ENCODE measurements around the gene APOH. TPM values are rescaled to one million over a fixed set of nuclear protein-coding genes. Genes with fewer than 3 reads are reported as not detected.
A peak's percentile ranks its signal among the peaks of the same experiment; 100 is the strongest.
"Not testable (repeated sequence)": the region's sequence is repeated elsewhere in the genome, so short reads cannot be mapped to it uniquely, and the experiment has no call there.

Gene APOH
- total RNA-seq, 2 donors from 2014 or later, result not detected

DNA sequence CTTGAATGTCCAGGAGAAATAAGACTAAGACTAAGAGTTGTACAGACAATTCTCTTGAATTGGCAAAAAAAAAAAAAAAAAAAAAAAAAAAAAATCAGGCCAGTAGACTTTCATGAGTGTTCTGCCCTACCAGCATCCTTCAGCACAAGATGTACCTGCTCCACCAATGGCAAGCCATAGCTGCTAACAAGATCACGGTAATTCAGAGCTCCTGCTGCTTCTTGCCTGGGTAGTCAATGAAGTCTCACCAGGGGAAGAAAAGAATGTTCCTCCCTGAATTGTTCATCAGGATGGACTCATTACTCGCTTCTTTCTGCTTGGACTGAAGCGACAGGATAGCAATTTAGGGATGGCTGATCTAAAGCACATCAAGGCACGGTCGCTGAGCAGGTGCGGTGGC is 31.1 kb upstream of the APOH start:
- Mint-ChIP-seq H3K4me3 (no peak overlapping the region), H3K27ac (no peak overlapping the region), H3K36me3 (ENCODE audit: insufficient read depth in 2 of 2) (peaks cover 2 to 5% of the 10 kb centered on the region in 2 donors), H3K9me3 (peaks cover 3 to 6% of the 10 kb centered on the region in 2 donors), H3K27me3 (ENCODE audit: low read depth) (no peaks in the 10 kb centered on the region), H3K4me1 (ENCODE audit: low read depth) (peaks cover 25% of the 10 kb centered on the region)
- DNase-seq (no peak), ATAC-seq (replicated peaks in 1 of 2) (no peak)

GRCh38 chr17:66255527-66255971 is 26.3 kb upstream of the APOH start:
- no peaks in the 10 kb centered on the region for H3K9me3 Mint-ChIP-seq
- peaks cover 17% of the 10 kb centered on the region for H3K4me1 Mint-ChIP-seq (ENCODE audit: low read depth)
- ATAC-seq (replicated peaks in 1 of 2) (peak; percentile 75 to 80), DNase-seq (peak; percentile 12 to 36)
- H3K27me3 Mint-ChIP-seq (ENCODE audit: low read depth), result no peaks in the 10 kb centered on the region
- peak overlapping the region; percentile 93 for H3K27ac Mint-ChIP-seq
- H3K4me3 Mint-ChIP-seq, result peak overlapping the region; percentile 69 to 81
- no peaks in the 10 kb centered on the region for H3K36me3 Mint-ChIP-seq (ENCODE audit: insufficient read depth in 2 of 2)

DNA sequence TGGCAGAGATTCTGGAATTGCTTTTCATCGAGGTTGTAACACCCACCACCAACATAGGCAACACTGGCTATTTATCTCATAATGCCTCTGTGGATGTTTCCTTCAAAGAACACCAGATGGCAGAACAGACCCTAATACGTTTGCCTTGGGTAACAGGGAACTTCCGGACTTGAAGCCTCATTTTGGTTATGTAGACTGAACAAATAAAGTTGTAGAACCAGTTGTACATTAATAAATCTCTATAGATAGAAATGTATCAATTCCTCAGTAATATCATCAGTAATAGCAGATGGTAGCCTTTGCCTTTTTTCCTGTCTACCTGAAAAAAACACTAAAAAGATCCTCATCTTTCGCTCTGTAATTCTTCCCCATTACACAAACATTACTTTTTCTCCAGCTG is 25.9 kb upstream of the APOH start:
- peak overlapping the region; percentile 93 for H3K27ac Mint-ChIP-seq
- DNase-seq (peak; percentile 37 to 41), ATAC-seq (replicated peaks in 1 of 2) (peak; percentile 84 to 89)
- no peaks in the 10 kb centered on the region for H3K9me3 Mint-ChIP-seq
- no peaks in the 10 kb centered on the region for H3K27me3 Mint-ChIP-seq (ENCODE audit: low read depth)
- no peaks in the 10 kb centered on the region for H3K36me3 Mint-ChIP-seq (ENCODE audit: insufficient read depth in 2 of 2)
- H3K4me3 Mint-ChIP-seq, result peak overlapping the region; percentile 69 to 81
- H3K4me1 Mint-ChIP-seq (ENCODE audit: low read depth), result peaks cover 17% of the 10 kb centered on the region

GRCh38 chr17:66253458-66253857 is 24.2 kb upstream of the APOH start:
- not testable (repeated sequence) for H3K27me3 Mint-ChIP-seq (ENCODE audit: low read depth); H3K9me3 Mint-ChIP-seq; H3K4me3 Mint-ChIP-seq; DNase-seq; ATAC-seq (replicated peaks in 1 of 2); H3K27ac Mint-ChIP-seq; H3K36me3 Mint-ChIP-seq (ENCODE audit: insufficient read depth in 2 of 2)
- H3K4me1 Mint-ChIP-seq (ENCODE audit: low read depth), result peaks cover 17% of the 10 kb centered on the region

GRCh38 chr17:66250686-66251085 is 21.5 kb upstream of the APOH start:
- ATAC-seq (replicated peaks in 1 of 2) (no peak), DNase-seq (no peak)
- H3K36me3 Mint-ChIP-seq (ENCODE audit: insufficient read depth in 2 of 2), result no peaks in the 10 kb centered on the region
- H3K4me3 Mint-ChIP-seq, result no peak overlapping the region
- peaks cover 15% of the 10 kb centered on the region for H3K4me1 Mint-ChIP-seq (ENCODE audit: low read depth)
- no peak overlapping the region for H3K27ac Mint-ChIP-seq
- no peaks in the 10 kb centered on the region for H3K9me3 Mint-ChIP-seq
- no peaks in the 10 kb centered on the region for H3K27me3 Mint-ChIP-seq (ENCODE audit: low read depth)

DNA sequence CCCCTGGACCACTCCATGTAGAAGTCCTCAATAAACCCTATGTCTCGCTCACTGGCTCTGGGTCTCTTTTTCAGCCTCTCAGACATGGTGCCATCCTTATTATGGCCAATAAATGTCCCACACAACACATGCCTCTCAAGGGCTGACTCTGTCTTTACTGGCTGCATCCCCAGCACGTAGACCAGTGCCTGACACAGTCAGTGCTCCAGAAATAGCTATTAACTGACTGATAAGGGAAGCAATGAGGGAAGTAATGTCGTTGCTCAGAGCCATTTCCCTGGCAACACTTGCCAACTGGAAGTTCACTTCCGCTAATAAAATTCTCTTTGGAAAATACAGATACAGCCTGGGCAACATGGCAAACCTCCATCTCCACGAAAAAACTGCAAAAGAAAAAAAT is 19.1 kb upstream of the APOH start:
- no peak overlapping the region for H3K4me3 Mint-ChIP-seq
- no peak for ATAC-seq (replicated peaks in 1 of 2)
- no peak overlapping the region for H3K27ac Mint-ChIP-seq
- H3K9me3 Mint-ChIP-seq, result no peaks in the 10 kb centered on the region
- no peak for DNase-seq
- peaks cover 7% of the 10 kb centered on the region for H3K4me1 Mint-ChIP-seq (ENCODE audit: low read depth)
- no peaks in the 10 kb centered on the region for H3K36me3 Mint-ChIP-seq (ENCODE audit: insufficient read depth in 2 of 2)
- no peaks in the 10 kb centered on the region for H3K27me3 Mint-ChIP-seq (ENCODE audit: low read depth)

DNA sequence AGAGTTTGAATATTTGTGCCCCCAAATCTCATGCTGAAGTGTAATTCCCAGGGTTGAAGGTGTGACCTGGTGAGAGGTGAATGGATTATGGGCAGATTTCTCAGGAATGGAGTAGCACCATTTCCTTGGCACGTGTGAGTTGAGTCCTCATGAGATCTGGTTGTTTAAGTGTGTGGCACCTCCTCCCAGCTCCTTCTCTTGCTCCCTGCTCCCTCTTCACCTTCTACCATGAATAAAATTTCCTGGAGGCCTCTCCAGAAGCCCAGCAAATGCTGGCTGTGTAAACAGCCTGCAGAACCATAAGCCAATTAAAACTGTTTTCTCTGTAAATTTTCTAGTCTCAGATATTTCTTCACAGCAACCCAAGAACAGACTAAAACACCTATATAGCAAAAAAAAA is 12.6 kb upstream of the APOH start:
- H3K27me3 Mint-ChIP-seq (ENCODE audit: low read depth), result no peaks in the 10 kb centered on the region
- H3K27ac Mint-ChIP-seq, result no peak overlapping the region
- no peak for DNase-seq
- ATAC-seq (replicated peaks in 1 of 2), result no peak
- H3K36me3 Mint-ChIP-seq (ENCODE audit: insufficient read depth in 2 of 2), result no peaks in the 10 kb centered on the region
- no peak overlapping the region for H3K4me3 Mint-ChIP-seq
- no peaks in the 10 kb centered on the region for H3K9me3 Mint-ChIP-seq
- H3K4me1 Mint-ChIP-seq (ENCODE audit: low read depth), result peaks cover 15% of the 10 kb centered on the region

GRCh38 chr17:66240630-66241029 is 11.4 kb upstream of the APOH start:
- peaks cover 10% of the 10 kb centered on the region for H3K4me1 Mint-ChIP-seq (ENCODE audit: low read depth)
- no peaks in the 10 kb centered on the region for H3K36me3 Mint-ChIP-seq (ENCODE audit: insufficient read depth in 2 of 2)
- no peak for ATAC-seq (replicated peaks in 1 of 2)
- DNase-seq, result no peak
- no peaks in the 10 kb centered on the region for H3K9me3 Mint-ChIP-seq
- H3K27ac Mint-ChIP-seq, result no peak overlapping the region
- no peaks in the 10 kb centered on the region for H3K27me3 Mint-ChIP-seq (ENCODE audit: low read depth)
- no peak overlapping the region for H3K4me3 Mint-ChIP-seq

GRCh38 chr17:66240013-66240412 is 10.8 kb upstream of the APOH start:
- ATAC-seq (replicated peaks in 1 of 2), result no peak
- no peak for DNase-seq
- Mint-ChIP-seq H3K4me3 (no peak overlapping the region), H3K27me3 (ENCODE audit: low read depth) (no peaks in the 10 kb centered on the region), H3K4me1 (ENCODE audit: low read depth) (peaks cover 10% of the 10 kb centered on the region), H3K9me3 (no peaks in the 10 kb centered on the region), H3K36me3 (ENCODE audit: insufficient read depth in 2 of 2) (no peaks in the 10 kb centered on the region), H3K27ac (no peak overlapping the region)

DNA sequence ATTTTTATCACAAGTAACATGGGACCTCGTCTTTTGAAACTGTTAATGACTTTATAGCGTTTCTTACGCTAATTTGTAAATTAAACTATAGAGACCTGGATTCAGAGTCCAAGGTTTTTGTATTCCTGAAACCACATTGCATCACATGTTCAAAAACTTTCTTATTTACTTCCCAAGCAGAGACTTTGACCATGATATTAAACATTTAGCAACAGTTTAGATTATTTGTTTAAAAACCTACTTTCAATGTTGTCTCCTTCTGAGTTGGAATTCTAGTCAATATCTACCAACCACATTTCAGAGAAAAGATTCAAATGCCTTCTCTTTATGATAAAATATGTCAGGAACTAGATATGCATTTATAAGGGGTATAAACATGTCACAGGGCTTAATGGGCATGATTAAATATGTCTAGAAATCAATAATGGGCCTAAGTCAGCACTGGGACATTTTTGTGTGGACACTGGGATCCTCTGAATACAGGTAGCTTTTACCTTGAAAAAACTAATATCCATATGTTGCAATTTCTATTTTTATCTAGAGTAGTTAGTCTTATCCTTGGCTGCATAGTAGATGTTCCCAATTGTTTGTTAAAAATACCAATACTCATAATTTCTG is 6.3 kb upstream of the APOH start:
- H3K9me3 Mint-ChIP-seq, result no peaks in the 10 kb centered on the region

DNA sequence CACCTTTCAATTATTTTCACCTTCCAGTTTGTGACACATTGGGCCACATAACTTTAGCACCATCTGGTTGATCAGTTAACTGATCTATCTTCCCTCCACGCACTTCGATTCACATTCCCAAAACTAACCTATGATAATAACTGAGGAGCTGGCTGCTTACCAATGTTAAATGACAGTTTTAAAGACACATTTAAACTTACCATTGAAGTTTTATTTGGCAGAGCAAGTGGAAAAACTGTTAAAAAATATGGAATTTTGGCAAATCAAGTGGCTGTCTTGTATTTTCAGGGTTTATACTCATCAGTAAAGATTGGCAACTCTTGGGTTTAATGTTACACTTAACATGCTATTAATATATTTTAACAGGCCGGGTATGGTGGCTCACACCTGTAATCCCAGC is 5.4 kb upstream of the APOH start:
- Mint-ChIP-seq H3K4me1 (ENCODE audit: low read depth) (peaks cover 8% of the 10 kb centered on the region), H3K4me3 (no peak overlapping the region), H3K36me3 (ENCODE audit: insufficient read depth in 2 of 2) (no peaks in the 10 kb centered on the region), H3K27ac (no peak overlapping the region), H3K27me3 (ENCODE audit: low read depth) (no peaks in the 10 kb centered on the region), H3K9me3 (no peaks in the 10 kb centered on the region)
- DNase-seq, result no peak
- ATAC-seq (replicated peaks in 1 of 2), result no peak

More for the DNA sequence above, 6.3 kb upstream of the APOH start:
- no peak for ATAC-seq (replicated peaks in 1 of 2)
- DNase-seq, result no peak
- H3K27me3 Mint-ChIP-seq (ENCODE audit: low read depth), result no peaks in the 10 kb centered on the region
- H3K36me3 Mint-ChIP-seq (ENCODE audit: insufficient read depth in 2 of 2), result no peaks in the 10 kb centered on the region
- peaks cover 15% of the 10 kb centered on the region for H3K4me1 Mint-ChIP-seq (ENCODE audit: low read depth)
- no peak overlapping the region for H3K27ac Mint-ChIP-seq
- no peak overlapping the region for H3K4me3 Mint-ChIP-seq

DNA sequence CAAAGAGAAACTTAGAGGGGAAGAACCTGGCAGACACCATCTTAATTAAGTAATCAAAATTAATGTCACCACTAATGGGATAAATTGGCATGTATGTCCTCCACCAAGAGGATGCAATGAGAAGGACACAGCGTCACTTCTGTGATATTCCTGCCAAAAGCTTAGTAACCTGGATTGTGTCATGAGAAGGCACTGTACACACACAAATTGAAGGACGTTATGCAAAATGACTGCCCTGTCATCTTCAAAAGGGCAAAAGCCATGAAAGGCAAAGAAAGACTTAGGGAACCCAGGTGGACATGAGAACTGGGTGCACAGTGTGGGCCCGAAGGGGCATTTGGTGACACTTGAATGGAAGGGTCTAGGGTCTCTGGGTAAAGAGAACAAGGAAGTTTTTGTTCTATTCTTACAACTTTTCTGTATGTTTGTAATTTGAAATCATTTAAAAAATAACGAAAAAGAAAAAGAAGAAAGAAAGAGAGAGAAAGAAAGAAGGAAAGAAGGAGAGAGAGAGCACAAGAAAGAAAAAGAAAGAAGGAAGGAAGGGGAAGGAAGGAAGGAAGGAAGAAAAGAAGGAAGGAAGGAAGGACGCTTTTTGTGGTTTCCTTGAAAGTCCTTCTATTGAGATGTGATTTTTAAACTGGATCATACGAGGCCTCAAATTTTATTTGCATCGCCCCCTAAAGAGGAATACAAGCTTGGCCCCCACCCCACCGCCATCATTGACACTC is 4.0 kb upstream of the APOH start:
- H3K9me3 Mint-ChIP-seq, result no peaks in the 10 kb centered on the region
- H3K4me1 Mint-ChIP-seq (ENCODE audit: low read depth), result peaks cover 8% of the 10 kb centered on the region
- DNase-seq (no peak), ATAC-seq (replicated peaks in 1 of 2) (no peak)
- H3K27me3 Mint-ChIP-seq (ENCODE audit: low read depth), result no peaks in the 10 kb centered on the region
- no peak overlapping the region for H3K27ac Mint-ChIP-seq
- H3K36me3 Mint-ChIP-seq (ENCODE audit: insufficient read depth in 2 of 2), result no peaks in the 10 kb centered on the region
- no peak overlapping the region for H3K4me3 Mint-ChIP-seq

DNA sequence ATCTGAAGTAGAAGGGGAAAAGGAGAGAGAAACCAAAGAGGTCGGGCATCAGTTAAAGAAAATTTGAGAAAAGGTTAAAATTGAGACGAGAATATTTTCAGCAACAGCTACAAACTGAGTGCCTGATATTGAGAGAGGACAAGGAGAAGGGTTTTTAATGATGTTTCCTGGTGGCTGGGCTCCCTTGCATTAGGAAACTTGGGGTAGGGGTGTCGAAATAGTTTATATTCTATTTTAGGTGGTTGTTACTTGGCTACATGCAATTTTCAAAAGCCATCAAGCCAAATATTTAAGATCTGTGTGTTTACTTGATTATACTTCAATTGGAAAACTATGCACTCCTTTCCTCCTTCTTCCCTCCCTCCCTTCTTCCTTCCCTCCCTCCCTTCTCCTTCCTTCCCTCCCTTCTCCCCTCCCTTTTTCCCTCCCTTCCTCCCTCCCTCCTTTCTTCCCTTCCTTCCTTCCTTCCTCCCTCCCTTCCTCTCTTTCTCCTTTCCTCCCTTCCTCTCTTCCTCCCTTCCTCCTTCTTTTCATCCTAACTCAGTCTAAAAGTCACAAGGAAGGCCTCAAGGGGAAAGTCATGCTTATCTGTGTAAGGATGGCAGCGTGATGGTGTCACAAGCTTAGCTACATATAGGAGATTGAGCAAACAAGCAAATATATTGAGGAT is 1.8 kb upstream of the APOH start:
- ATAC-seq (replicated peaks in 1 of 2), result no peak
- H3K27ac Mint-ChIP-seq, result no peak overlapping the region

More for the DNA sequence above, 1.8 kb upstream of the APOH start:
- DNase-seq, result no peak
- no peaks in the 10 kb centered on the region for H3K27me3 Mint-ChIP-seq (ENCODE audit: low read depth)
- H3K4me1 Mint-ChIP-seq (ENCODE audit: low read depth), result peaks cover 8% of the 10 kb centered on the region
- no peaks in the 10 kb centered on the region for H3K9me3 Mint-ChIP-seq
- H3K36me3 Mint-ChIP-seq (ENCODE audit: insufficient read depth in 2 of 2), result no peaks in the 10 kb centered on the region
- H3K4me3 Mint-ChIP-seq, result no peak overlapping the region

Measured in activated T-cell treated with anti-CD3 and anti-CD28 coated beads, Interleukin-2, amount 50 U/mL, for 72 hours (primary cell).